ENCODE measurements around the gene RNF128. TPM values are rescaled to one million over a fixed set of nuclear protein-coding genes. Genes with fewer than 3 reads are reported as not detected.
"Not testable (repeated sequence)": the region's sequence is repeated elsewhere in the genome, so short reads cannot be mapped to it uniquely, and the experiment has no call there.

Gene RNF128
- polyA plus RNA-seq, 1 donor (not counting 4 experiments of a cell fraction or from before 2014, with no cell fraction given) = 20.1 TPM

DNA sequence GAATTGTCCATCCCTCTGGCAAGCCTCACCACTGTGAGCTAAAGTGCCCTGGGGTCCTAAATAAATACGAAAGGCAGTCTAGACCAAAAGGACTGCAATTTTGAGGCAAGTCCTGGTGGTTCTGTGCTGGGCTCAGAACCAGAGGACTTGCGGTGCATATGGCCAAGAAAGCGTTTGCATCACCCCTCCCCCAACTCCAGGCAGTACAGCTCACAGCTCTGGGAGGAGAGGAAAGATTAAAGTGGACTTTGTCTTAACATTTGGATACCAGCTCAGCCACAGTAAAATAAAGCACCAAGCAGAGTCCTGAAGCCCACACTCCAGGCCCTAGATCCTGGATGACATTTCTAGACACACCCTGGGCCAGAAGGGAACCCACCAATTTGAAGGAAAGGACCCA, 24.9 kb downstream of the RNF128 start:
- Histone ChIP-seq H3K9me1 (ENCODE audit: control insufficient read depth, extremely low read depth, insufficient read depth, low read length) (no peaks in the 10 kb centered on the region), H4K20me1 (ENCODE audit: control insufficient read depth, extremely low read depth, insufficient read depth, low read length) (no peaks in the 10 kb centered on the region), H3K9me3 (ENCODE audit: control insufficient read depth, low read depth, low read length) (peaks cover 2% of the 10 kb centered on the region), H3K9ac (ENCODE audit: control insufficient read depth, extremely low read depth, insufficient read depth, low read length) (no peak overlapping the region), H3K4me1 (ENCODE audit: control insufficient read depth, extremely low read depth, insufficient read depth, low read length) (peaks cover 7% of the 10 kb centered on the region), H3K27ac (ENCODE audit: control insufficient read depth, insufficient read depth, low read length) (no peak overlapping the region), H3K36me3 (ENCODE audit: control insufficient read depth in 2 of 2, extremely low read depth in 1 of 2, insufficient read depth in 2 of 2, low read length in 2 of 2) (no peaks in the 10 kb centered on the region), H3K4me2 (ENCODE audit: control insufficient read depth, extremely low read depth, insufficient read depth, low read depth, low read length) (no peak overlapping the region), H2AFZ (ENCODE audit: control insufficient read depth, low read length) (no peak overlapping the region), H3K79me2 (ENCODE audit: control insufficient read depth, insufficient read depth, low read length) (no peaks in the 10 kb centered on the region), H3K27me3 (ENCODE audit: control insufficient read depth, extremely low read depth, insufficient read depth, low read length) (no peaks in the 10 kb centered on the region), H3K4me3 (ENCODE audit: control insufficient read depth in 2 of 3, extremely low read depth in 1 of 3, insufficient read depth in 2 of 3, low read depth in 1 of 3, low read length in 3 of 3) (no peak overlapping the region)
- DNase-seq (ENCODE audit: low read depth, low spot score) (no peak), FAIRE-seq (no peak)
- TF ChIP-seq EZH2 (IDR thresholded peaks at IDR 0.05; ENCODE audit: low read length) (no peak), CTCF (optimal IDR thresholded peaks at IDR 0.05 in 1 of 3, IDR thresholded peaks at IDR 0.05 in 1 of 3, conservative IDR thresholded peaks at IDR 0.05 in 1 of 3; ENCODE audit: extremely low read depth in 1 of 3, insufficient read depth in 2 of 3, low read length in 3 of 3) (no peak)
- dilution Hi-C loops (cut with MboI; ENCODE audit: extremely low pct_ligation_motif_present, low sequenced_read_pairs) = no loop called here

DNA sequence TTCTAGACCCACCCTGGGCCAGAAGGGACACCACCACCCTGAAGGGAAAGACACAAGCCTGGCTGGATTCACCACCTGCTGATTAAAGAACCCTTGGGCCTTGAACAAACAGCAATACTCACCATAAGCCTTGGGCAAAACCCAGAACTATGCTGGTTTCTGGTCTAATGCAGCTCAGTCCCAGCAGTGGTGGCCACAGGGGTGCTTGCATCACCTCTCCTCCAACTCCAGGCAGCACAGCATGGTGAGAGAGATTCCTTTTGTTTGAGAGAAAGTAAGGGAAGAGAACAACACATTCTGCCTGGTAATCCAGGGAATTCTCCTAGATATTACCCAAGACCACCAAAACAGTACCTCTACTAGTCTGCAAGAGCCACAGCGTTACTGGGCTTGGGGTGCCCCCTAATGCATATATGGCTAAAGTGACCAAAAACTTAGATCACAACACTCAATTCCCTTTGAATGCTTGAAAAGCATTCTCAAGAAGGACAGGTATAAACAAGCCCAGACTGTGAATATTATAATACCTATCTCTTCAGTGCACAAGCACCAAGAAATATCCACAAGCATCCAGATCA, 25.7 kb downstream of the RNF128 start:
- Histone ChIP-seq H3K79me2 (ENCODE audit: control insufficient read depth, insufficient read depth, low read length) (no peaks in the 10 kb centered on the region), H3K4me1 (ENCODE audit: control insufficient read depth, extremely low read depth, insufficient read depth, low read length) (peaks cover 7% of the 10 kb centered on the region), H3K4me3 (ENCODE audit: control insufficient read depth in 2 of 3, extremely low read depth in 1 of 3, insufficient read depth in 2 of 3, low read depth in 1 of 3, low read length in 3 of 3) (no peak overlapping the region), H3K27me3 (ENCODE audit: control insufficient read depth, extremely low read depth, insufficient read depth, low read length) (no peaks in the 10 kb centered on the region), H2AFZ (ENCODE audit: control insufficient read depth, low read length) (no peak overlapping the region), H3K36me3 (ENCODE audit: control insufficient read depth in 2 of 2, extremely low read depth in 1 of 2, insufficient read depth in 2 of 2, low read length in 2 of 2) (no peaks in the 10 kb centered on the region), H3K9ac (ENCODE audit: control insufficient read depth, extremely low read depth, insufficient read depth, low read length) (no peak overlapping the region), H4K20me1 (ENCODE audit: control insufficient read depth, extremely low read depth, insufficient read depth, low read length) (no peaks in the 10 kb centered on the region), H3K9me3 (ENCODE audit: control insufficient read depth, low read depth, low read length) (peaks cover 2% of the 10 kb centered on the region), H3K4me2 (ENCODE audit: control insufficient read depth, extremely low read depth, insufficient read depth, low read depth, low read length) (no peak overlapping the region), H3K27ac (ENCODE audit: control insufficient read depth, insufficient read depth, low read length) (no peak overlapping the region), H3K9me1 (ENCODE audit: control insufficient read depth, extremely low read depth, insufficient read depth, low read length) (no peaks in the 10 kb centered on the region)
- dilution Hi-C loops (cut with MboI; ENCODE audit: extremely low pct_ligation_motif_present, low sequenced_read_pairs) = no loop called here
- FAIRE-seq (peak; percentile 51), DNase-seq (ENCODE audit: low read depth, low spot score) (no peak)
- TF ChIP-seq CTCF (optimal IDR thresholded peaks at IDR 0.05 in 1 of 3, IDR thresholded peaks at IDR 0.05 in 1 of 3, conservative IDR thresholded peaks at IDR 0.05 in 1 of 3; ENCODE audit: extremely low read depth in 1 of 3, insufficient read depth in 2 of 3, low read length in 3 of 3) (peak in 1 of 3 experiments; percentile 25), EZH2 (IDR thresholded peaks at IDR 0.05; ENCODE audit: low read length) (no peak)

- H3K4me2 ChIP-seq (ENCODE audit: control insufficient read depth, extremely low read depth, insufficient read depth, low read depth, low read length); H3K9ac ChIP-seq (ENCODE audit: control insufficient read depth, extremely low read depth, insufficient read depth, low read length); H3K79me2 ChIP-seq (ENCODE audit: control insufficient read depth, insufficient read depth, low read length); H3K9me1 ChIP-seq (ENCODE audit: control insufficient read depth, extremely low read depth, insufficient read depth, low read length); H2AFZ ChIP-seq (ENCODE audit: control insufficient read depth, low read length); H3K27ac ChIP-seq (ENCODE audit: control insufficient read depth, insufficient read depth, low read length); H3K27me3 ChIP-seq (ENCODE audit: control insufficient read depth, extremely low read depth, insufficient read depth, low read length); H4K20me1 ChIP-seq (ENCODE audit: control insufficient read depth, extremely low read depth, insufficient read depth, low read length); H3K4me3 ChIP-seq (ENCODE audit: control insufficient read depth in 2 of 3, extremely low read depth in 1 of 3, insufficient read depth in 2 of 3, low read depth in 1 of 3, low read length in 3 of 3); H3K9me3 ChIP-seq (ENCODE audit: control insufficient read depth, low read depth, low read length); H3K36me3 ChIP-seq (ENCODE audit: control insufficient read depth in 2 of 2, extremely low read depth in 1 of 2, insufficient read depth in 2 of 2, low read length in 2 of 2); H3K4me1 ChIP-seq (ENCODE audit: control insufficient read depth, extremely low read depth, insufficient read depth, low read length); DNase-seq (ENCODE audit: low read depth, low spot score); FAIRE-seq; dilution Hi-C loops (cut with MboI; ENCODE audit: extremely low pct_ligation_motif_present, low sequenced_read_pairs): not testable (repeated sequence)
These were observed 42.8 kb downstream of the RNF128 start for GRCh38 chrX:106769288-106769687.

All from keratinocyte (primary cell).